ENCODE measurements around the gene ZBTB17. TPM values are rescaled to one million over a fixed set of nuclear protein-coding genes. Genes with fewer than 3 reads are reported as not detected.

Gene ZBTB17
- total RNA-seq, 1 experiment from 2014 or later, result 46.3 TPM

GRCh38 chr1:16009030-16009460 lies 33.1 kb upstream of the ZBTB17 start:
- Mint-ChIP-seq H3K9me3 (ENCODE audit: unreplicated experiment) (no peaks in the 10 kb centered on the region), H3K4me3 (ENCODE audit: unreplicated experiment) (no peak overlapping the region), H3K27me3 (ENCODE audit: insufficient read depth, unreplicated experiment) (no peaks in the 10 kb centered on the region), H3K4me1 (ENCODE audit: insufficient read depth, unreplicated experiment) (peaks cover 15% of the 10 kb centered on the region), H3K27ac (ENCODE audit: low read depth, unreplicated experiment) (no peak overlapping the region), H3K36me3 (ENCODE audit: insufficient read depth, unreplicated experiment) (no peaks in the 10 kb centered on the region)
- intact Hi-C loops (cut with micrococcal nuclease), result loop anchor here (1.0 to 10.0 kb wide), 4 partner anchors 24 to 356 kb away; partner anchors contain the start of gene SZRD1
- CTCF ChIA-PET, result interaction anchor here (0.5 to 4.1 kb wide), 30 partner anchors 9 to 564 kb away, joined by 3 to 45 read pairs (median 4); partner anchors contain the start of genes FAM131C and HSPB7
- DNase-seq (ENCODE audit: unreplicated experiment), result peak; percentile 81
- POLR2A ChIA-PET, result no interaction called here
- peak; percentile 97 for TF ChIP-seq CTCF (IDR thresholded peaks at IDR 0.05; ENCODE audit: unreplicated experiment)
- no TSS peak for BruUV-seq (replicated peaks)

- Mint-ChIP-seq H3K4me3 (ENCODE audit: unreplicated experiment) (no peak overlapping the region), H3K27me3 (ENCODE audit: insufficient read depth, unreplicated experiment) (no peaks in the 10 kb centered on the region), H3K27ac (ENCODE audit: low read depth, unreplicated experiment) (no peak overlapping the region), H3K4me1 (ENCODE audit: insufficient read depth, unreplicated experiment) (peaks cover 15% of the 10 kb centered on the region), H3K36me3 (ENCODE audit: insufficient read depth, unreplicated experiment) (no peaks in the 10 kb centered on the region), H3K9me3 (ENCODE audit: unreplicated experiment) (no peaks in the 10 kb centered on the region)
- no peak for DNase-seq (ENCODE audit: unreplicated experiment)
- POLR2A ChIA-PET, result interaction anchor here (0.6 to 1.4 kb wide), 6 partner anchors 21 to 173 kb away, joined by 3 to 5 read pairs (median 4); partner anchors contain the start of gene SPEN
- BruUV-seq (replicated peaks), result no TSS peak
- no peak for TF ChIP-seq CTCF (IDR thresholded peaks at IDR 0.05; ENCODE audit: unreplicated experiment)
- intact Hi-C loops (cut with micrococcal nuclease), result loop anchor here (1.0 to 10.0 kb wide), 4 partner anchors 193 to 357 kb away; partner anchors contain the start of gene SZRD1
- CTCF ChIA-PET, result interaction anchor here (0.6 to 4.1 kb wide), 30 partner anchors 10 to 417 kb away, joined by 3 to 45 read pairs (median 4); partner anchors contain the start of gene FAM131C
These were observed 31.9 kb upstream of the ZBTB17 start for GRCh38 chr1:16007671-16008341.

GRCh38 chr1:16006552-16007485 lies 30.9 kb upstream of the ZBTB17 start:
- peaks cover 15% of the 10 kb centered on the region for H3K4me1 Mint-ChIP-seq (ENCODE audit: insufficient read depth, unreplicated experiment)
- H3K4me3 Mint-ChIP-seq (ENCODE audit: unreplicated experiment), result no peak overlapping the region
- peak; percentile 82 for DNase-seq (ENCODE audit: unreplicated experiment)
- TF ChIP-seq CTCF (IDR thresholded peaks at IDR 0.05; ENCODE audit: unreplicated experiment), result peak; percentile 29
- H3K27me3 Mint-ChIP-seq (ENCODE audit: insufficient read depth, unreplicated experiment), result no peaks in the 10 kb centered on the region
- H3K36me3 Mint-ChIP-seq (ENCODE audit: insufficient read depth, unreplicated experiment), result no peaks in the 10 kb centered on the region
- no TSS peak for BruUV-seq (replicated peaks)
- no peak overlapping the region for H3K27ac Mint-ChIP-seq (ENCODE audit: low read depth, unreplicated experiment)
- POLR2A ChIA-PET, result interaction anchor here (0.6 to 1.4 kb wide), 7 partner anchors 20 to 382 kb away, joined by 3 to 5 read pairs (median 3); partner anchors contain the start of gene SPEN
- no peaks in the 10 kb centered on the region for H3K9me3 Mint-ChIP-seq (ENCODE audit: unreplicated experiment)
- intact Hi-C loops (cut with micrococcal nuclease), result loop anchor here (1.0 to 10.0 kb wide), 4 partner anchors 192 to 358 kb away; partner anchors contain the start of gene SZRD1
- CTCF ChIA-PET, result interaction anchor here (0.6 to 4.1 kb wide), 29 partner anchors 13 to 1230 kb away, joined by 3 to 45 read pairs (median 4); partner anchors contain the start of gene FAM131C
